ENCODE results near the gene PSRC1.
A peak's percentile ranks its signal among the peaks of the same experiment; 100 is the strongest.

PSRC1 gene

GRCh38 chr1:109271458-109271857 is 11.5 kb downstream of the PSRC1 start:
- DNase-seq = no peak

GRCh38 chr1:109270623-109271317 is 12.2 kb downstream of the PSRC1 start:
- no peak for DNase-seq

- no peak for DNase-seq
Measured at GRCh38 chr1:109269981-109270622, 12.8 kb downstream of the PSRC1 start.

GRCh38 chr1:109269212-109269980 is 13.5 kb downstream of the PSRC1 start:
- no peak for DNase-seq

GRCh38 chr1:109268431-109269211 is 14.3 kb downstream of the PSRC1 start:
- no peak for DNase-seq

GRCh38 chr1:109267743-109268300 is 15.1 kb downstream of the PSRC1 start:
- DNase-seq = no peak

GRCh38 chr1:109266965-109267364 is 16.0 kb downstream of the PSRC1 start:
- DNase-seq = no peak

- DNase-seq = no peak
Measured at GRCh38 chr1:109265741-109266330, 17.1 kb downstream of the PSRC1 start.

- no peak for DNase-seq
Measured at GRCh38 chr1:109265016-109265415, 17.9 kb downstream of the PSRC1 start.

GRCh38 chr1:109264379-109264755 is 18.6 kb downstream of the PSRC1 start:
- DNase-seq = no peak

- peak; percentile 78 for DNase-seq
Measured at GRCh38 chr1:109263597-109264378, 19.2 kb downstream of the PSRC1 start.

GRCh38 chr1:109263234-109263596 is 19.7 kb downstream of the PSRC1 start:
- no peak for DNase-seq

GRCh38 chr1:109262231-109263055 is 20.5 kb downstream of the PSRC1 start:
- DNase-seq = no peak

GRCh38 chr1:109261578-109261977 is 21.4 kb downstream of the PSRC1 start:
- DNase-seq = no peak

GRCh38 chr1:109261006-109261405 is 21.9 kb downstream of the PSRC1 start:
- no peak for DNase-seq

GRCh38 chr1:109259674-109260557 is 23.0 kb downstream of the PSRC1 start:
- no peak for DNase-seq

GRCh38 chr1:109258481-109259466 is 24.2 kb downstream of the PSRC1 start:
- no peak for DNase-seq

GRCh38 chr1:109257682-109258421 is 25.1 kb downstream of the PSRC1 start:
- no peak for DNase-seq
